GM12864 (cell line): ENCODE results near the gene SLC29A2.
"Not testable (repeated sequence)": the region's sequence is repeated elsewhere in the genome, so short reads cannot be mapped to it uniquely, and the experiment has no call there.

Experiments
- DNase-seq: peaks from one replicate; pipeline ENCODE4 v3.0.0-alpha.2; 2011; ENCODE audit warnings: low read depth
- H3K4me3 ChIP-seq: 2 replicates; pipeline ENCODE4 v1.5.1; 2011; ENCODE audit warnings: mild to moderate bottlenecking, low read depth, low read length, control low read depth
- CTCF ChIP-seq: IDR thresholded peaks from 2 replicates; pipeline ENCODE4 v1.5.1; 2011; ENCODE audit warnings: low read depth, mild to moderate bottlenecking, moderate library complexity, low read length, control low read depth, inconsistent platforms; ENCODE audit errors: missing control alignments

Gene SLC29A2

DNA sequence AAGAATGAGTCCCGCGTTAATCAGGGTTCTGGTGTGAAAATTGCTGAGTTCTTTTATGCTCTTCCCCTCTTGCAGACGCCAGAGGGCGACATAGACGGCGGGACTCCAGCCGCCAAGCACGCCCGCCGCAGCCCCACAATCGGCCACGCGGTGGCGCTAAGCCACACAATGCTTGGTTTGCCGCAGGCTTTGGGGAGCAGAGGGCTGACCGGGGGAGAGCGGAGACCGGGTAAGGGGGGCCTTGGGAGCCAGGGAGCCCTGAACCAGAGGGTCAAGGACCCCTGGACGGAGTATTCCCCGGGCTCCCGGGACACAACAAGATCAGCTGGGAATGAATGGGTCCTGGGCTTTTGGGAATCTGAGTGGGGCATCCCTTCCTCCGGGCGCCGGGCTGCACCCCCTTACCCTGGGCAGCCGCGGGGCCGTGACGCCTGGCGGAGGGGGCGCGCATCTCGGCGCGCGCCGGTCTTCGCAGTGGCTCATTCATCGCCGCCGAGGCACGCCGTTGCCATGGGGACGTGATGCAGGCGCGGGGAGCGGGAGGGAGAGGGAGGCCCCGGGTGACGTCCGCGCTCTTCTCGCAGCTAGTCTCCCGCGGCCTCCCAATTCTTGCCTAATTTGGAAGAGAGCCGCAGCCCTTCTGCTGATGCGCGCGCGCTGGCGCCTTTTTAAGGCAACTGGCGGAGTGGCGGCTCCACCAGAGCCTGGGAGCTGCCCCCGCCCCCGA, 37.1 kb upstream of the SLC29A2 start:
- TF ChIP-seq CTCF = peak; percentile 97
- peak; percentile 53 for DNase-seq
- H3K4me3 ChIP-seq = peak overlapping the region; percentile 28

GRCh38 chr11:66407651-66408050, 36.1 kb upstream of the SLC29A2 start:
- no peak for TF ChIP-seq CTCF
- DNase-seq = no peak
- H3K4me3 ChIP-seq = no peak overlapping the region

GRCh38 chr11:66393954-66394353, 22.4 kb upstream of the SLC29A2 start:
- no peak overlapping the region for H3K4me3 ChIP-seq
- no peak for DNase-seq
- no peak for TF ChIP-seq CTCF

GRCh38 chr11:66391322-66391721, 19.8 kb upstream of the SLC29A2 start:
- DNase-seq = no peak
- no peak for TF ChIP-seq CTCF
- no peak overlapping the region for H3K4me3 ChIP-seq

DNA sequence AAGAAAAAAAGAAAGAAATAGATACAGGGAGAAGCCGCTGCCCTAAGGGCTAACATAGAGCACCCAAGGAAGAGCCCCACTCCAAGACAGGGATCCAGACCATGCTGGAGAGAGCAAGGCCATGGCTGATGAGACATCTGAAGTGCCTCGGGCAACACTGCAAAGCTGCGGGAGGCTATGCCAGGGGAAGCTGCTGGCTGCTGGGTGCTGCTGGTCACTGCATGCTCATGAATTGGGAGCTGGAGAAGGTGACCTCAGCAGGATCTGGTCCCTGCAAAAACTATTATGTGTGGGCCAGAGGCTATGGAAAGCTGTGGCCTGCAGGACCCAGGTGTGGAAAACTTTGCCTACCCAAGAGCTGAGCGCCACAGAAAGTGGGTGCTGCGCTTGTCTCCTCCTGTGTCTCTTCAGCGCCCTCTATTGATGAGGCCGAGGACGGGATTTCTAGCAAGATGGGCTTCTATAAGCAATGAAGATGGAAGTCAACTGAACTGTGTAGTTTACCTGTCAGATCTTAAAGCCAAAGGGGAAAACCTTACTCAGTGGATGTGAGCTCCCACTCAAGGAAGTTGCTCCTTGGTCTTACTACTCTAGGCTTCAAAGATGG, 17.3 kb upstream of the SLC29A2 start:
- no peak overlapping the region for H3K4me3 ChIP-seq
- DNase-seq = peak; percentile 31
- TF ChIP-seq CTCF = peak; percentile 89

GRCh38 chr11:66386171-66387069, 14.9 kb upstream of the SLC29A2 start:
- no peak overlapping the region for H3K4me3 ChIP-seq
- TF ChIP-seq CTCF = peak; percentile 94
- peak; percentile 53 for DNase-seq

GRCh38 chr11:66384316-66384715, 12.8 kb upstream of the SLC29A2 start:
- DNase-seq, H3K4me3 ChIP-seq: not testable (repeated sequence)

DNA sequence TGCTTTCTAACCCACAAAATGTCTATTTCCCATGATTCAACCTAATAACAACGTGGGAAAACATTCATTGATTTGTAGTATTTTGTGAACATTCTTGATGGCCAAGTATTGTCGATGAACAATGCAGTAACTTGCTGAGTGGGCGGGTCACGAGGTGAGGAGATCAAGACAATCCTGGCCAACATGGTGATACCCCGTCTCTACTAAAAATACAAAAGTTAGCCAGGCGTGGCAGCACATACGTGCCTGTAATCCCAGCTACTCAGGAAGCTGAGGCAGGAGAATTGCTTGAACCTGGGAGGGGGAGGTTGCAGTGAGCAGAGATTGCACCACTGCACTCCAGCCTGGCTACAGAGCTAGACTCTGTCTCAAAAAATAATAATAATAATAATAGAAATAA, 8.7 kb upstream of the SLC29A2 start:
- H3K4me3 ChIP-seq, DNase-seq: not testable (repeated sequence)

GRCh38 chr11:66373690-66374287, 2.2 kb upstream of the SLC29A2 start:
- H3K4me3 ChIP-seq, DNase-seq: not testable (repeated sequence)
